ENCODE data around the gene POLR2A.
"Not testable (repeated sequence)": the region's sequence is repeated elsewhere in the genome, so short reads cannot be mapped to it uniquely, and the experiment has no call there.

The POLR2A gene

DNA sequence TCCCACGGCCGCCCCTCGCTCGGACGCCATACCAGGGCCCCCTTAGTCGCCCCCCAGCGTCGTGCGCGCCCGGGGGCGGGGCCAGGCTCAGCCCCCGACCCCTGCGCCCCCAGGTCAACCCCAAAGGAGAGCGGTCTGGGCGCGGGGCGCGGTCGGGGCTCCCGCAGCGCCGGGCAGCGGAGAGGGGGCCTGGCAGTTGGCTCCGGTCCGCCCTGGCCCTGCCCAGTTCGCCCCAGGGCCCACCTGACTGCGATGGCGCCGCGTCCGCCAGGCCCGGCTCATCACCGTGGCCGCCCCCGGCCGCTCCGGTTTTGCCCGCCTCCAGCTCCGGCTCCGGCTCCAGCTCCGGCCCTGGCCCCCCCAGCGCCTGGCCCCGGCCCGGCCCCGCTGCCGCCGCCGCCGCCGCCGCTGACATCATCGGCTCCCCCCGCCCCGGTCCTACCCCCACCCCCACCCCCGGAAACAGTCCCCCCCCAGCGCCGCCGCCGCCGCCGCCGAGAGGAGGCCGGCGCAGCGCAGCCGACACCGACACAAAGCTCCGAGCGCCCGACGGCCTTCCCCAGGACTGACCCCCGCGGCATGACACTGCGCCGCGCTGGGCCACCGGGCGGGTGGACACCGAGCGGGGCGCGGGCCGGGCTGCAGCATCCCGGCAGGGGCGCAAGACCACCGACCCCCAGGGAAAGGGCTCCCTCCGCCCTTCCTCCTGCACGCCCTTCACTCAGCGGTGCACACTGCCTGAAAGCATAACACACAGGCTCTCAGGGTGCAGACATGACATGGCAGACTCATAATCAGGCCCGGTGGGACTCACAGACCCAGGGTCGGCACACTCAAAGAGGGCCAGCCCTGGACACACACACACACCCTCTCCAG, 4.7 kb upstream of the POLR2A start, which contains the start of gene ZBTB4:
Gene ZBTB4 (minus strand): TSS at position 419 of the 876 bp plus-strand sequence. CDS start 12,830 bp downstream, outside the sequence.
- no peak for DNase-seq (ENCODE audit: low read depth)

DNA sequence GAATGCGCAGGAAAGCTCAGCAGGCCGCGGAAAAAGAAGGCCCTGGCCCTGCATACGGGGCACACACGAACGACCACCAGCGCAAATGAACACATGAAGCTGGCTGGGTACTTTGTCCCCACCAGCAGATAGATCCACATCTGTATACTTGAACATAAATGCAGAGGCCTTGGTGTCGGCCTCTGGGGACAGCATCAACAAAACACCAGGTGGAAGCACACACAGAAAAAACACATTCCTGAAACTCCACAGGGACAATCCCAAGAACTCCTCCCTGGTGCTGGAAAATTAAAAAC, 4.1 kb upstream of the POLR2A start:
- no peak for DNase-seq (ENCODE audit: low read depth)

DNA sequence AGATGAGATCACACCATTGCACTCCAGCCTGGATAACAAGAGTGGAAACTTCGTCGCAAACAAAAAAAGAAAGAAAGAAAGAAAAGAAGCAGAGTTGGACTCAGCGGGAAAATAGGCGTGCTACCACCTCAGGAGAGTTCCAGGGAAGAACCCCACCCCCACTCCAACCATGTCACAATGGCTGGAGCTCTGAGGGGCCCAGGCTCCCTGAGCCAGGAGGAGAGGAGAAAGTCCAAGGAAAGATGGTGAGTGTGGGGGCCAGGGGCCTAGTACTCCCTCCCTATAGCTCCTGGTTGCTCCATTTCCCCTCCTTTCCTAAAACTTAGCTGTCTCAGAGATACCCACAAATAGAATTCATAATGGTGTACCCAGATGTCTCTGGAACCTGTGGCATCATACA, 2.9 kb upstream of the POLR2A start, which contains the start of gene SLC35G6:
Gene SLC35G6 (plus strand): TSS at position 172 of the 400 bp plus-strand sequence. CDS start 71 bp downstream, at position 243.
- DNase-seq (ENCODE audit: low read depth): not testable (repeated sequence)

DNA sequence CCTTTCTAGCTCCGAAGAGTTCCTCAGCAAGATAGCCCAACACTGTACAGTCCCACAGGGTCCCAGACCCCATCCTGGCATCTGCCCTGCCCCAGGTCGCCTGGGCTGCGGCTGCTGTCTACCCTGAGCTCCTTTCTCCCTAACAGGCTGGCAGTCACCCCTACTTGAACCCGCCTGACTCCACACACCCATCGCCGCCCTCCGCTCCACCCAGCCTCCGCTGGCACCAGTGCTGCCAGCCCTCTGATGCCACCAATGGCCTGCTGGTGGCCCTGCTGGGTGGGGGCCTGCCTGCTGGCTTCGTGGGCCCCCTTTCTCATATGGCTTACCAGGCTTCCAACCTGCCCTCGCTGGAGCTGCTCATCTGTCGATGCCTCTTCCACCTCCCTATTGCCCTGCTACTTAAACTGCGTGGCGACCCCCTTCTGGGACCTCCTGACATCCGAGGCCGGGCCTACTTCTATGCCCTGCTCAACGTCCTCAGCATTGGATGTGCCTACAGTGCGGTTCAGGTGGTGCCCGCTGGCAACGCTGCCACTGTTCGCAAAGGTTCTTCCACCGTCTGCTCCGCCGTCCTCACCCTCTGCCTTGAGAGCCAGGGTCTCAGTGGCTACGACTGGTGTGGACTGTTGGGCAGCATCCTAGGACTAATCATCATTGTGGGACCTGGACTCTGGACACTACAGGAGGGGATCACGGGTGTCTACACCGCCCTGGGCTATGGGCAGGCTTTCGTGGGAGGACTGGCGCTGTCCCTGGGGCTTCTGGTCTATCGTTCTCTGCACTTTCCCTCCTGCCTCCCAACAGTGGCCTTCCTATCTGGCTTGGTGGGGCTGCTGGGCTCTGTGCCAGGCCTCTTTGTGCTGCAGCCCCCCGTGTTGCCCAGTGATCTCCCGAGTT, 2.1 kb upstream of the POLR2A start:
- DNase-seq (ENCODE audit: low read depth): not testable (repeated sequence)

DNA sequence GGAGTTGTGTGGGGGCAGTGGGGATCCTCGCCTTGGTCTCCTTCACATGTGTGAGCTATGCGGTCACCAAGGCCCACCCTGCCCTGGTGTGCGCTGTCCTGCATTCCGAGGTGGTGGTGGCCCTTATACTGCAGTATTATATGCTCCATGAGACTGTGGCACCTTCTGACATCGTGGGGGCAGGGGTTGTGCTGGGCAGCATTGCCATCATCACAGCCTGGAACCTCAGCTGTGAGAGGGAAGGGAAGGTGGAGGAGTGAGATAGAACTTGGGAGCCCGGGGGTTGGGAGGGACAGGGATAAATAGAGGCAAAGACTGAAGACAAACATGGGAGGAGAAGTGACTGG, 1.5 kb upstream of the POLR2A start:
- not testable (repeated sequence) for DNase-seq (ENCODE audit: low read depth)

DNA sequence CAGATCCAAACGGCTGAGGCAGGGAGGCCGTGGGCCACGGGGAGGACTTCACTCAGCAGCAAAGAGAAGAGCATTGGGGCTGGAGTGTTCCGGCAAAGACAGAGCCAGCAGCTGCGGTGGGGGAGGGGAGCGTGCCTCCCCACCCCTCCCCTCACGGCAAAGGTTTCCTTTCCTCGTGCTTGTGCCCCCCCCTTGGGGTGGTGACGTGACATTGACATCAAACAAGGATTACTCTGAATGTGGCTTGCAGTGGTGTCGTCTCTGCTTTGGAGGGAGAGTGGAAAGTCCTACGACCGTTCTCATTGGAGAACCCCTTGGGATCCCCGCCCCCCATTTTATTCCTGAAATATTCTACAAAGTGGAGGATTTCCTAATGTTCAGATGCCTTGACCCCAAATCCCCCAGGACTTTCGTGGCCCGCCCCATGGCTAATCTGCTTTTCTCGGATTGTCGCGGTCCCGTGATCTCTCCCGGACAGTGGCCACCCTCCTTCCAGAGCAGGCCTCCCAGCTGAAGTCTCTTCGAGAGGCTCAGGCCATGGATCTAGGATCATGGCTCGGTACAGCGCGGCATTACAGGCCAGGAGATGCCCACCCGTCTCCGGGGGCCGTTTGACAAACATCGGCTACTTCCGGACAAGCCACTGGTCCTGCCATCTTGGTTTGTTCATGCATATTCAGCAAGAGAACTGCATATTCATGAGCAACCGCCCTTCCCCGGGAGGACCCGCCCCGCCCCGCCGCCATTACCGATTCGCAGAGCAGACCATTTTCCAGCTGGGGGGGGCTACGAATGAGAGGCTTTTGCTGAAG, 705 bp upstream of the POLR2A start:
- peak; percentile 90 for DNase-seq (ENCODE audit: low read depth)

DNA sequence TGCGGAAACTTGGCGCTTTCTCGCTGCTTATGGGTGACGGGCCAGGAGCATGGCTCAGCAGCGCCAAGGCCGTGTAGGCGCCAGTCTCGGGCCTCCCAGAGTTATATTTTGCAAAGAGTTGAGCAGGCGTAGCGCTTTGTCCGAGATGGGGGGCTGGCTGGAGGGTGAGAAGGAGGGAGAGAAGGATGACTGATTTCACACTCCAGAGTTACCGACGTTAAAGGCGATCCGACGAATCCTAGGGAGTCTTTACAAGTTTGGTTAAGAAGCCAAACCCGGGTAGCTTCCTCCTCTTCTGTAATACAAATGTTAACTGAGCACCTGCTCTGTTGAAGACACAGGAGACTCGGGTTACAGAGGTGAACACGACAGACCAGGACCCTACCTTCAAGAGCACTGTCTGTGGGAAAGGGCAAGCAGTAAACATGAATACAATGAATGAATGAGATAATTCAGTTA, 782 bp downstream of the POLR2A start:
- no peak for DNase-seq (ENCODE audit: low read depth)

DNA sequence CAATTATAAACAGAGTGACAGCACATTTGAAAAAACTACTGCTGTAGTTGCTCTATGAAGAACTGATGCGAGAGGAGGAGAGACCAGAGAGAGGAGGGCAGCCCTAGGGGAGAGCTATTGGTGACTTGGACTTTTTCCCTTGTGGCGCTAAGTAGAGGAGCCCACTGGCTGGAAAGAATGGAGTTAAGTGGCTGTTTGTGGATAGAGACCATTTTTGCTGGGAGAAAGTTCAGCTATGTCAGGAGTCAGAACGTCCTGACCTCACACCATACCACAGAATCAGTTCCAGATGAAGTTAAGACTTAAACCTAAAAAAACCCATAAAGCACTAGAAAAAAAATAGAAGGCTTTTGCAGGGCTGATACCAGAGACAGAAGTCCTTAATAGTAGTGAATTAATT, 2.0 kb downstream of the POLR2A start:
- DNase-seq (ENCODE audit: low read depth): no peak

DNA sequence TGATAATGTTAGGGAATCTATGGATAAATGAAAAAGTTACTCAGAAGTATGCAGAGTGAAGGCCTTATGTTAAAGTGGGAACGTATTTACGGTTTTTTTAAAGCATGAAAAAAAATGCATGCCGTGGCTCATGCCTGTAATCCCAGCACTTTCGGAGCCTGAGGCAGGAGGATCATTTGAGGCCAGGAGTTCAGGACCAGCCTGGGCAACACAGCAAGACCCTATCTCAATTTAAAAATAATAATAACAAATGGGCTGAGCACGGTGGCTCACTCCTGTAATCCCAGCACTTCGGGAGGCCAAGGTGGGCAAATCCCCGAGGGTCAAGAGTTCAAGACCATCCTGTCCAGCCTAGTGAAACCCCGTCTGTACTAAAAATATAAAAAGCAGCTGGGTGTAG, 6.0 kb downstream of the POLR2A start:
- DNase-seq (ENCODE audit: low read depth): no peak

DNA sequence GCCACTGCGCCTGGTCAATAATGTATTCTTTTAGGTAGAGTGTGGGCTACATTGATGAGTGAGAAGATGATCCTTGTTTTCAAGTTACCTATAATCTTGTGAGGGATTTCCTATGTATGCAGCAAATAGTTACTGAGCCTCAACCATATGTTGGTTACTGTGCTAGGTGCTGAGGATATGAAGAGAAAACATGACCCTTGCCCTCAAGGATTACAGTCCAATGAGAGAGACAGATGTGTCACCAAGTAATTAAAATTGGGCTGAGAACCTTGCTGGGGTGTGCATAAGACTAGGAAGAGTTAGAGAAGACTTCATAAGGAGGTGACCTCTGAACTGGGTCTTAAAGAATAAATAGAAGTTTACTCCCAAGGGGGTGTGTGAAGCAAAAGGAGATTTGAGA, 7.4 kb downstream of the POLR2A start:
- no peak for DNase-seq (ENCODE audit: low read depth)

DNA sequence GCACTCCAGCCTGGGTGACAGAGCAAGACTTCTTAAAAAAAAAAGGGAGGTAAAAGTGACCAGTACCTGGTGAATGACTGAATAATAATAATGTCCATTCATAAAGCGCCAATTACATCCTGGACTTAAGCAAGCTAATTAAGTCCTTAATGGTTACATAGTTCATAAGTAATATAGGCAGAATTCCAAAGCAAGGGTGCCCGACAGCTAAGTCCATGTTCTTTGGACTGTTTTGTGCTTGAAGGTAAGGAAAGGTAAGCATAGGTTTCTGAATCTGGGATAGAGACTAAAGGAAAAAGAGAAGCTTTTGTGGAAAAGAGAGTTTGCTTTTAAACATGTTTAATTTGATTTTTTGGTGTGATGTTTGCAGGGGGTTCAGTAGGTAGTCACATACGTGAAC, 9.8 kb downstream of the POLR2A start:
- DNase-seq (ENCODE audit: low read depth): no peak

DNA sequence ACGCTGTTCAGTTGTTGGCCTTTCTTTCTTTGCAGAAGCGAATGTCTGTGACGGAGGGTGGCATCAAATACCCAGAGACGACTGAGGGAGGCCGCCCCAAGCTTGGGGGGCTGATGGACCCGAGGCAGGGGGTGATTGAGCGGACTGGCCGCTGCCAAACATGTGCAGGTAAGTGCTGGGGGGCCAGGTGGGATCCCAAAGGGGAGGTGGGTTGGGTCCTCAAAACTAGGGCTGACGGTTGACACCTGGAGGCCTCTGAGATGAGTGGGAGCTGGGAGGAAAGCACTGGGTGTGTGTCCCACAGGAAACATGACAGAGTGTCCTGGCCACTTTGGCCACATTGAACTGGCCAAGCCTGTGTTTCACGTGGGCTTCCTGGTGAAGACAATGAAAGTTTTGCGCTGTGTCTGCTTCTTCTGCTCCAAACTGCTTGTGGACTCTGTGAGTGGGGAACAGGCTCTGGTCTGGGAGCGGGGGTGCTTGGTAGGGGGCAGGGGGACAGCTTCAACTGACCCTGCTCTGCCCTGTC, 11.8 kb downstream of the POLR2A start:
- DNase-seq (ENCODE audit: low read depth): no peak

DNA sequence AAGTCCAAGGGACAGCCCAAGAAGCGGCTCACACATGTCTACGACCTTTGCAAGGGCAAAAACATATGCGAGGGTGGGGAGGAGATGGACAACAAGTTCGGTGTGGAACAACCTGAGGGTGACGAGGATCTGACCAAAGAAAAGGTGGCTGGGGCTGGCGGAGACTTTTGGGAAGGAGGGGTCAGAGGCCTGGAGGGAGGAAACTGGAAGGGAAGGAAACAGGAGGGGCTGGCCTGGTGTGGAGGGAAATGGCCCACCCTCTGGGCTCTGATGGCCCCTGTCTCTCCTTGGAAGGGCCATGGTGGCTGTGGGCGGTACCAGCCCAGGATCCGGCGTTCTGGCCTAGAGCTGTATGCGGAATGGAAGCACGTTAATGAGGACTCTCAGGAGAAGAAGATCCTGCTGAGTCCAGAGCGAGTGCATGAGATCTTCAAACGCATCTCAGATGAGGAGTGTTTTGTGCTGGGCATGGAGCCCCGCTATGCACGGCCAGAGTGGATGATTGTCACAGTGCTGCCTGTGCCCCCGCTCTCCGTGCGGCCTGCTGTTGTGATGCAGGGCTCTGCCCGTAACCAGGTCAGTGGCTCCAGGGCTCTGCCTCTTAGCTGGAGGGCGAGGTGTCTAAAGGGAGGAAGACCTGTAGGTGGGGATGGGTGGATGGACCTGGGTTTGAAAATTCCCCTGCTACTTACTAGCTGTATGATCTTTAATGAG, 12.5 kb downstream of the POLR2A start:
- DNase-seq (ENCODE audit: low read depth): no peak

DNA sequence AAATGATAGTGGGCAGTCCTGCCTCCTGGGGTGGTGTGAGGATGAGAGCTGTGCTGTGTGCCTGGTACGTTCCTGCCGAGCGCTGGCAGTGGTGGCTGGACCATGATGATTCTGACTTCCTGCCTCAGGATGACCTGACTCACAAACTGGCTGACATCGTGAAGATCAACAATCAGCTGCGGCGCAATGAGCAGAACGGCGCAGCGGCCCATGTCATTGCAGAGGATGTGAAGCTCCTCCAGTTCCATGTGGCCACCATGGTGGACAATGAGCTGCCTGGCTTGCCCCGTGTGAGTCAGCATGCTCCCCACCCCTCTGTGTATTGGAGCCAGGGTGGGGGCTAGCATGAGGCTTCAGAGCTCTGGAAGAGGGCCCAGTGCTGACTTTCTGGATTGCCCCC, 13.1 kb downstream of the POLR2A start:
- DNase-seq (ENCODE audit: low read depth): no peak

DNA sequence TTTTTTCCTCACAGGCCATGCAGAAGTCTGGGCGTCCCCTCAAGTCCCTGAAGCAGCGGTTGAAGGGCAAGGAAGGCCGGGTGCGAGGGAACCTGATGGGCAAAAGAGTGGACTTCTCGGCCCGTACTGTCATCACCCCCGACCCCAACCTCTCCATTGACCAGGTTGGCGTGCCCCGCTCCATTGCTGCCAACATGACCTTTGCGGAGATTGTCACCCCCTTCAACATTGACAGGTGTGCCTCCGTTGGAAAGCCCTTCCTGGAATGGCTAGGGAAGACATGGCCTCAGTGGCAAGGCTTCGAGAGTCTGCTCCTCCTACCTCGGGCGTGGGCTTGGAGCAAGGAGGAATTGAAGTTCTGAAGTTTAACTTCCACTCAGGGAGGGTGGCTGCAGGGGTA, 13.5 kb downstream of the POLR2A start:
- DNase-seq (ENCODE audit: low read depth): no peak

DNA sequence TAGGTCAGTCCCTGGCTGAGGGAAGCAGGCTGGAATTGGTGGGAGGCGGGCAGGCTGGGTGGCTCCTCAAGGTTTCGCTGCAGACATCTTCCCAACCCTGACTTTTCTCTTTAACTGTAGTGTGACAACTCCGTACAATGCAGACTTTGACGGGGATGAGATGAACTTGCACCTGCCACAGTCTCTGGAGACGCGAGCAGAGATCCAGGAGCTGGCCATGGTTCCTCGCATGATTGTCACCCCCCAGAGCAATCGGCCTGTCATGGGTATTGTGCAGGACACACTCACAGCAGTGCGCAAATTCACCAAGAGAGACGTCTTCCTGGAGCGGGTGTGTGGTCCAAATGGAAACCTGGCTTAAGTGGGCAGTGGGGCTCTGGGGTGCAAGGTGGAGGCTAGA, 15.0 kb downstream of the POLR2A start:
- DNase-seq (ENCODE audit: low read depth): no peak

DNA sequence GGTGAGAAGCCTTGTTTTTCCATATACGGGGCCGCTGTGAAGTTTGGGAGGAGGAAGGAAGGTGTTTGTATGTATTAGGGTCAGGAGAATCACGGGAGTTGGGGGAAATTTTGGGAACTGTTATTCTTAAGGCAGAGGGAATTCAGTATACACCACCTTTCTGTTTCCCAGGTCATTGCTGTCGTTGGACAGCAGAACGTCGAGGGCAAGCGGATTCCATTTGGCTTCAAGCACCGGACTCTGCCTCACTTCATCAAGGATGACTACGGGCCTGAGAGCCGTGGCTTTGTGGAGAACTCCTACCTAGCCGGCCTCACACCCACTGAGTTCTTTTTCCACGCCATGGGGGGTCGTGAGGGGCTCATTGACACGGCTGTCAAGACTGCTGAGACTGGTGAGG, 17.6 kb downstream of the POLR2A start:
- DNase-seq (ENCODE audit: low read depth): no peak

DNA sequence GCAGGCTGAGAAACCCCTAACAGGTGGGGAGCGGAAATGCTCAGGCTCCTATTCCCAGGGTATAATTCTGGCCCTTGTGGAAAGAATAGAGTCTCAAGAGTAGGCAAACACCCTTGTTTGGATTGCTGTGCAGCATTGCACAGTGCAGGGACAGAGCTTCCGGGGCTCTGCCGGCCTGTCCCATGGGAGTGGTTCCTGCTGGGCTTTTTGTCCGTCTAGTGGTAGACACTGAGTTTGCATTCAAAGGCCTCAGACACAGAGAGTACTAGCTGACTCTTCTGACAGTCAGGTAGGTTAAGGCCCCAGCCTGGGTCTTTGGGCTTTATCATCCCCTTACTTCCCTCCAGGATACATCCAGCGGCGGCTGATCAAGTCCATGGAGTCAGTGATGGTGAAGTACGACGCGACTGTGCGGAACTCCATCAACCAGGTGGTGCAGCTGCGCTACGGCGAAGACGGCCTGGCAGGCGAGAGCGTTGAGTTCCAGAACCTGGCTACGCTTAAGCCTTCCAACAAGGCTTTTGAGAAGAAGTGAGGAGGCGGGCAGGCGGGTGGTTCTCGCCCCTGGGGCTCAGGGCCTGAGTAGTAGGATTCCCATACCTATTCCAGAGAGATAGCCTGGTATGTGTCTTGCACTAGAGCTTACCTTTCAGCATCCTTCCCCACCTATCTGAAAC, 18.1 kb downstream of the POLR2A start:
- no peak for DNase-seq (ENCODE audit: low read depth)

DNA sequence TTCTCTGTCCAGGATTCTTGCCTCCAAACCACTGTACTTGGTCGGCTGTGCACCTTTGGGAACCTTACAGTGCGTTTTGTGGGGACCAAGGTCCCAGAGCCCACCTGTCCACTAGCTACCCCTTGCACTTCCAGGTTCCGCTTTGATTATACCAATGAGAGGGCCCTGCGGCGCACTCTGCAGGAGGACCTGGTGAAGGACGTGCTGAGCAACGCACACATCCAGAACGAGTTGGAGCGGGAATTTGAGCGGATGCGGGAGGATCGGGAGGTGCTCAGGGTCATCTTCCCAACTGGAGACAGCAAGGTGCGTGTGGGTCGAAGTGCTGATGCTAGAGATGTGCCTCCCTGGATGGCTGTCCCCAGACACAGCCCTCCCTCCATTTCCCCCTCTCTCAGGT, 18.8 kb downstream of the POLR2A start:
- DNase-seq (ENCODE audit: low read depth): no peak

DNA sequence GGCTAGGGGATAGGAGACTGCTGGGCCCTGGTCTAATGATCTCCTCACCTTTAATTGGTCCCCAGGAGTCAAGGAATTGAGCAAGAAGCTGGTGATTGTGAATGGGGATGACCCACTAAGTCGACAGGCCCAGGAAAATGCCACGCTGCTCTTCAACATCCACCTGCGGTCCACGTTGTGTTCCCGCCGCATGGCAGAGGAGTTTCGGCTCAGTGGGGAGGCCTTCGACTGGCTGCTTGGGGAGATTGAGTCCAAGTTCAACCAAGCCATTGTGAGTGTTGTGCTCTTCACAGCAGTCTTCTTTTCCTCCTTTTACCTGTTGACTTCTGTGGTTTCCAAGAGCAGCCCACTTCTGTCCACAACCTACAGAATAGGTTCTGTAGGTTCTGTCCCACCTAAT, 19.4 kb downstream of the POLR2A start:
- DNase-seq (ENCODE audit: low read depth): no peak

DNA sequence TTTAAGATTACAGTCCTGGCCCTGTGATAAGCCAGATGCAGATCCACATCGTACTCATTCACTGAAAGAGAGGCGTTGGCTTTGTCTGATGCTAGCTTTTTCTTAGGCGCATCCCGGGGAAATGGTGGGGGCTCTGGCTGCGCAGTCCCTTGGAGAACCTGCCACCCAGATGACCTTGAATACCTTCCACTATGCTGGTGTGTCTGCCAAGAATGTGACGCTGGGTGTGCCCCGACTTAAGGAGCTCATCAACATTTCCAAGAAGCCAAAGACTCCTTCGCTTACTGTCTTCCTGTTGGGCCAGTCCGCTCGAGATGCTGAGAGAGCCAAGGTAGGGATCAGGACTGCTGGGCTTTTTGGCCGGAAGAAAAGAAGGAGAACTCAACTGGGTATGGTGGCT, 24.0 kb downstream of the POLR2A start:
- no peak for DNase-seq (ENCODE audit: low read depth)
